Transverse colon (tissue), 3 donors: ENCODE data around the gene B3GALNT2.

Experiments
- EP300 ChIP-seq: sonication (generic); formaldehyde crosslinking; IDR thresholded peaks from one replicate; pipeline ENCODE4 v1.6.1; 2017; ENCODE audit warnings: antibody characterized with exemption, low read depth
- TF ChIP-seq, protein P1 (sequence below), 5 experiments: fragments of 200-600 bp in 3 of 5; fragments of 450-650 bp in 2 of 5; sonication (generic) in 3 of 5; IDR thresholded peaks; 1 replicate in 2 of 5; 2 replicates in 3 of 5; pipeline ENCODE4 v1.5.1; 2016 to 2017; ENCODE audit warnings: antibody characterized with exemption in 5 of 5, inconsistent platforms in 3 of 5, mild to moderate bottlenecking in 2 of 5, moderate library complexity in 1 of 5

DNA sequence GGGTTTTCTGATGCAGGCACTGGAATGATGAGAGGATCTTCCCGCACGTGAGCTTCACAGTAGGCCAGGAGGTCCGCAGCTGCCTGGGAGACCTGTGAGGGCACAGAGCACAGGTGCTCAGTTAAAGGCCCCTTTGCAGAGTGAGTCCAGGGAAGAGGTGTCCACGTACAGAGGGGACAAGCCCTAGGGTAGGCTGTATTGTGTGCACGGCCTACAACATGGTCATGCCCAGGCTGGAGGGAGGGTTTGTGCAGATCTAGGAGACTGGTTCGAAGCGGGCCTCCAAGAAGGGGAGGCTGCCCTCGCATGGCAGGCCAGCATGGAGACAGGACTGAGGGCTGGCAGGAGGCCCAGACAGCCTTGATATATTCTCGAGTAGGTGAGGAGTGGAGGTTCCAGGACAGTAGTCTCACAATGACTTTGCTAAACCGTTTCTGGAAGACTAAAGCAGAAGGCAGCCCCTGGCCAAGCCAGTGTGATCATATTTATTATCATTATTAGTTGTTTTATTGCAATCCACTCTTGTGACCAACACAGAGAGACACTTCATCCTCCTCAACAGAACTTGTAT lies 48.0 kb upstream of the B3GALNT2 start:
- TF ChIP-seq, protein P1, sequence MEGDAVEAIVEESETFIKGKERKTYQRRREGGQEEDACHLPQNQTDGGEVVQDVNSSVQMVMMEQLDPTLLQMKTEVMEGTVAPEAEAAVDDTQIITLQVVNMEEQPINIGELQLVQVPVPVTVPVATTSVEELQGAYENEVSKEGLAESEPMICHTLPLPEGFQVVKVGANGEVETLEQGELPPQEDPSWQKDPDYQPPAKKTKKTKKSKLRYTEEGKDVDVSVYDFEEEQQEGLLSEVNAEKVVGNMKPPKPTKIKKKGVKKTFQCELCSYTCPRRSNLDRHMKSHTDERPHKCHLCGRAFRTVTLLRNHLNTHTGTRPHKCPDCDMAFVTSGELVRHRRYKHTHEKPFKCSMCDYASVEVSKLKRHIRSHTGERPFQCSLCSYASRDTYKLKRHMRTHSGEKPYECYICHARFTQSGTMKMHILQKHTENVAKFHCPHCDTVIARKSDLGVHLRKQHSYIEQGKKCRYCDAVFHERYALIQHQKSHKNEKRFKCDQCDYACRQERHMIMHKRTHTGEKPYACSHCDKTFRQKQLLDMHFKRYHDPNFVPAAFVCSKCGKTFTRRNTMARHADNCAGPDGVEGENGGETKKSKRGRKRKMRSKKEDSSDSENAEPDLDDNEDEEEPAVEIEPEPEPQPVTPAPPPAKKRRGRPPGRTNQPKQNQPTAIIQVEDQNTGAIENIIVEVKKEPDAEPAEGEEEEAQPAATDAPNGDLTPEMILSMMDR (IDR thresholded peaks at IDR 0.05), result no peak
- TF ChIP-seq EP300, result no peak
